ENCODE results near the gene SLC7A9.
"Not testable (repeated sequence)": the region's sequence is repeated elsewhere in the genome, so short reads cannot be mapped to it uniquely, and the experiment has no call there.

SLC7A9 gene

GRCh38 chr19:32824191-32824751 is 45.3 kb downstream of the SLC7A9 start:
- DNase-seq = no peak

- DNase-seq = no peak
Measured at GRCh38 chr19:32823747-32824102, 45.8 kb downstream of the SLC7A9 start.

- DNase-seq = no peak
Measured at GRCh38 chr19:32822916-32823746, 46.4 kb downstream of the SLC7A9 start.

GRCh38 chr19:32819419-32820400 is 49.9 kb downstream of the SLC7A9 start:
- no peak for DNase-seq

- DNase-seq = no peak
Measured at GRCh38 chr19:32818536-32818935, 51.0 kb downstream of the SLC7A9 start.

- no peak for DNase-seq
Measured at GRCh38 chr19:32817569-32818476, 51.7 kb downstream of the SLC7A9 start.

- no peak for DNase-seq
Measured at GRCh38 chr19:32816555-32817099, 52.9 kb downstream of the SLC7A9 start.

- DNase-seq = no peak
Measured at GRCh38 chr19:32814624-32815023, 54.9 kb downstream of the SLC7A9 start.

GRCh38 chr19:32813862-32814425 is 55.6 kb downstream of the SLC7A9 start:
- no peak for DNase-seq

- DNase-seq = no peak
Measured at GRCh38 chr19:32812571-32812970, 57.0 kb downstream of the SLC7A9 start.

GRCh38 chr19:32812036-32812435 is 57.5 kb downstream of the SLC7A9 start:
- no peak for DNase-seq

GRCh38 chr19:32811151-32811550 is 58.4 kb downstream of the SLC7A9 start:
- DNase-seq = no peak

- no peak for DNase-seq
Measured at GRCh38 chr19:32810452-32810851, 59.1 kb downstream of the SLC7A9 start.

GRCh38 chr19:32809754-32810153 is 59.8 kb downstream of the SLC7A9 start:
- no peak for DNase-seq

GRCh38 chr19:32809254-32809653 is 60.3 kb downstream of the SLC7A9 start:
- no peak for DNase-seq

GRCh38 chr19:32808236-32808635 is 61.3 kb downstream of the SLC7A9 start:
- DNase-seq = no peak

GRCh38 chr19:32802840-32803239 is 66.7 kb downstream of the SLC7A9 start:
- DNase-seq = no peak

- no peak for DNase-seq
Measured at GRCh38 chr19:32800754-32801153, 68.8 kb downstream of the SLC7A9 start.

GRCh38 chr19:32800191-32800590 is 69.4 kb downstream of the SLC7A9 start:
- DNase-seq = no peak

GRCh38 chr19:32798201-32798600 is 71.4 kb downstream of the SLC7A9 start:
- no peak for DNase-seq

- DNase-seq = no peak
Measured at GRCh38 chr19:32789429-32789828, 80.1 kb downstream of the SLC7A9 start.

- not testable (repeated sequence) for DNase-seq
Measured at GRCh38 chr19:32787895-32788294, 81.7 kb downstream of the SLC7A9 start.
